Fibroblast of skin of abdomen (primary cell): Measurements from ENCODE around the gene MYO16.
A peak's percentile ranks its signal among the peaks of the same experiment; 100 is the strongest.

ENCODE experiments used
- DNase-seq: peaks from one replicate; pipeline ENCODE4 v3.0.0-alpha.2; 2013

The MYO16 gene

DNA sequence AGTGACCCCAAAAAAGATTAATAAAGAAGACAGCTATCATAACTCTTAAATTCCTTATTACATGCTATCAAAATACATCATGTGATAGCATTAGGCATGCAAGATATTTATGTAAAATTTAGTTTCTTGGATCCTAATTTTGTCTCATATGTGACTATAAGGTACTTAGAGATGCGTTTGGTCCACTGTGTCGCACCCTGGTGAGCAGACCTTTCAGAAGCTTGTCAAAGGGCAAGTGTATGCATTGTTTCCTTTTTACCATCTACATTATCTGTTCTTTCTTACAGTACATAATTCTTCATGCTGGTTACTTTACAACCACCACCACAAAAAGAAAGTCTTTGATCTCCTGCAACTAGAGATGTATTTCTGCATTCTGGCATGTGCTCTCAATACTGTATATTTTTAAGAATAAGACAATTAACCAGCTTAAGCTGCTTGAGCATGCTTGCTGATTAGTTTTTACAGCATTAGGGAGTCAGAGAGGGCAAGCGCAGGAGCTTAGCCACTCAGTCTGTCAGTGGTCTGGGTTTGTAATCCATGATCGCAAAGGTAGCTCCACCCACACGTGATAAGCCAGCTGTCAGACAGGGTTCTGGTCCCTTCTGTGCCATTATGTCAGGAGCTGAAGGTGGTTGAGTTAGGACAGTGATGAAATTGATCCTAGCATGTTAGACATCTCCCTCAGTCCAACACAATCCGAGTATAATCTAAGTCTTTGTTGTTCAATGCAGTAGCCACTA is 500.9 kb downstream of the MYO16 start:
- no peak for DNase-seq

GRCh38 chr13:109131698-109132257 is 502.4 kb downstream of the MYO16 start:
- DNase-seq: peak; percentile 41

- no peak for DNase-seq
Measured at GRCh38 chr13:109135018-109135417, 505.6 kb downstream of the MYO16 start.

- no peak for DNase-seq
Measured at GRCh38 chr13:109136873-109137272, 507.5 kb downstream of the MYO16 start.

DNA sequence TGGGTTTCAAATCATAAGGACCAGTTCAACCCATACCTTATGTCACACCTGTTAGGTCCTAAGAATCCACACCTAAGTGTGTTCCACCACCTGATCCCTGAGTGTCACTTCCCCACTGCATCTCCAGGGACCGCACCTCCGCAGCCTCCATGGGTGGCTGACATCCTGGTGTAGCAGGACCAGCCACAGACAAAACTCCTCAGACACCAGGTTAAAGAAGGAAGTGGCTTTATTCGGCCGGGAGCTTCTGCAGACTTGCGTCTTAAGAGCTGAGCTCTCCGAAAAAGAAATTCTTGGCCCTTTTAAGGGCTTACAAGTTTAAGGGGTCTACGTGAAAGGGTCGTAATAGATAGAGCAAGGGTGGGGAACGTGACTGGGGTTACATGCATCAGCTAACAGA is 509.9 kb downstream of the MYO16 start:
- no peak for DNase-seq

DNA sequence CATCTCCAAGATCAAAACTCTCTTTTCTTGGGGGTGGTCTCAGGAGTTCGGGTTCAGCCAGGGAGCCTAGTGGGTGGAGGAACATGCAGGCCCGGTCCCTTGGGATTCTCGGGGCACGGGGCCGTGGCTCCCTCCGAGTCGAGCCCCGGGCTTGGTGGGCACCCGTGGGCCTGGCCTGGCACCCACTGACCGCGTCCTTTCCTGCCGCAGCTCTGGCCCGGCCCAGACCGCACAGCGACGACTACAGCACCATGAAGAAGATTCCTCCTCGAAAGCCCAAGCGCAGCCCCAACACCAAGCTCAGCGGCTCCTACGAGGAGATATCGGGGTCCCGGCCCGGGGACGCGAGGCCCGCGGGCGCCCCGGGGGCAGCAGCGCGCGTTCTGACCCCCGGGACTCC is 510.6 kb downstream of the MYO16 start:
- DNase-seq: no peak

DNA sequence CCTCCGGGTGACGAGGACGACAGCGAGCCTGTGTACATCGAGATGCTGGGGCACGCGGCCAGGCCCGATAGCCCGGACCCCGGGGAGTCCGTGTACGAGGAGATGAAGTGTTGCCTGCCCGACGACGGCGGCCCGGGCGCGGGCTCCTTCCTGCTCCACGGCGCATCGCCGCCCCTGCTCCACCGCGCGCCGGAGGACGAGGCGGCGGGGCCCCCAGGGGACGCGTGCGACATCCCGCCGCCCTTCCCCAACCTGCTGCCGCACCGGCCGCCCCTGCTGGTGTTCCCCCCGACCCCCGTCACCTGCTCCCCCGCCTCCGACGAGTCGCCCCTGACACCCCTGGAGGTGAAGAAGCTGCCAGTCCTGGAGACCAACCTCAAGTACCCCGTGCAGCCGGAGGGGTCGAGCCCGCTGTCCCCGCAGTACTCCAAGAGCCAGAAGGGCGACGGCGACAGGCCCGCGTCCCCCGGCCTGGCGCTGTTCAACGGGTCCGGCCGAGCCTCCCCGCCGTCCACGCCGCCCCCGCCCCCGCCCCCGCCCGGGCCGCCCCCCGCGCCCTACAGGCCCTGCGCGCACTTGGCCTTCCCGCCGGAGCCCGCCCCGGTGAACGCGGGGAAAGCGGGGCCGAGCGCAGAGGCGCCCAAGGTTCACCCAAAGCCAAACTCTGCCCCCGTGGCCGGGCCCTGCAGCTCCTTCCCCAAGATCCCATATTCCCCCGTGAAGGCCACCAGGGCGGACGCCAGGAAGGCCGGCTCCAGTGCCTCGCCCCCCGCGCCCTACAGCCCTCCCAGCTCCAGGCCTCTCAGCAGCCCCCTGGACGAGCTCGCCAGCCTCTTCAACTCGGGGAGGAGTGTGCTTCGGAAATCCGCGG is 511.3 kb downstream of the MYO16 start:
- no peak for DNase-seq

- DNase-seq: no peak
Measured at GRCh38 chr13:109141706-109142105, 512.3 kb downstream of the MYO16 start.

GRCh38 chr13:109144693-109145437 is 515.5 kb downstream of the MYO16 start:
- no peak for DNase-seq

DNA sequence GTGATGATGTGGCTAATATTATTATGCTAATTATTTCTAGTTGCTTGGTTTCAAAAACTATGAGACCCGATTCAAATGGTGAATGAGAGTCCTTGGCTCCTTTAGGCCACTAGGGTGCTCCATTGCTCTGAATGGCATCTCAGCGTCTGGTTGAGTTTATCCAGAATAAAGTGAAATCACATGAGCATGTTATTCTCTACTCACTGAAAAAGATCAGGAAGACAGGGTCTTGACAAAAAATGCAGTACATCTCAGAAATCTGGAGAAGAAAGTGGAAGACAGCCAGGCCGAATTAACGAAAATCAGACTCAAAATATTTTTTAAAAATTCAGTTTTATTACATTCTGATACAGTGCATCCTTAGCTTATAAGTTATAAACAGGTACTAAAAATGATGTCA is 516.2 kb downstream of the MYO16 start:
- peak; percentile 78 for DNase-seq

DNA sequence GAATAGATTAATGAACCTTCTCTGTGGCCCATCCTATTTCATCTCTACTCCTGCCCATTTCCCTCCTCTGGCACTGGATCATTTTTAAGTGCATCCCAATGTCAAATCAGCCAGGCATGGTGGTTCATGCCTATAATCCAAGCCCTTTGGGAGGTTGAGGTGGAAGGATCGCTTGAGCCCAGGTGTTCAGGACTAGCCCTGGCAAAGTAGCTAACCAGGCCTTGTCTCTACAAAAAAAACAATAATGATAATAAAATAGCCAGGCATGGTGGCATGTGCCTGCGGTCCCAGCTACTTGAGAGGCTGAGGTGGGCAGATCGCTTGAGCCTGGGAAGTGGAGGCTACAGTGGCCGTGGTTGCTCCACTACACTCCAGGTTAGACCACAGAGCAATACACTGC is 517.0 kb downstream of the MYO16 start:
- no peak for DNase-seq

- DNase-seq: peak; percentile 96
Measured at GRCh38 chr13:109146912-109147647, 517.7 kb downstream of the MYO16 start.

- DNase-seq: peak; percentile 74
Measured at GRCh38 chr13:109148243-109148642, 518.8 kb downstream of the MYO16 start.

- DNase-seq: no peak
Measured at GRCh38 chr13:109150696-109151095, 521.3 kb downstream of the MYO16 start.

- no peak for DNase-seq
Measured at GRCh38 chr13:109151255-109151654, 521.8 kb downstream of the MYO16 start.

GRCh38 chr13:109151696-109152095 is 522.3 kb downstream of the MYO16 start:
- no peak for DNase-seq

GRCh38 chr13:109152311-109152820 is 523.0 kb downstream of the MYO16 start:
- no peak for DNase-seq

DNA sequence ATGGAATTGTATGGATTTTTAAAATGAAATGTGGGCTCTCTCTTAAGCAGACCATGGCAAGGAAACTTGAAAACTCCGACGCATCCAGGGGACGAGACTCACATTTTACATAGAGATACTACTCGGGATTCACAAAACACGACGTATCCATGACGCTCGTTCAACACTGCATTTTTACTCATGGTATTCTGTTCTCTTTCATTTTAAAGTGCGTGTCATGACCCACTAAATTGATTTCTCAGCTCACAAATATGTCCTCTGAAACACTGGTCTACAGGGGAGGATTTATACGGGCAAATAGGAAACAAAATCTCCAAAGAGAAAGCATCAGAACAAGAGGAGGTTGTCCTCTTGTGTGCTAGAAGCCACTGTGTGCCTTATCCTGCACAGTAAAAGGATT is 523.5 kb downstream of the MYO16 start:
- DNase-seq: peak; percentile 20

DNA sequence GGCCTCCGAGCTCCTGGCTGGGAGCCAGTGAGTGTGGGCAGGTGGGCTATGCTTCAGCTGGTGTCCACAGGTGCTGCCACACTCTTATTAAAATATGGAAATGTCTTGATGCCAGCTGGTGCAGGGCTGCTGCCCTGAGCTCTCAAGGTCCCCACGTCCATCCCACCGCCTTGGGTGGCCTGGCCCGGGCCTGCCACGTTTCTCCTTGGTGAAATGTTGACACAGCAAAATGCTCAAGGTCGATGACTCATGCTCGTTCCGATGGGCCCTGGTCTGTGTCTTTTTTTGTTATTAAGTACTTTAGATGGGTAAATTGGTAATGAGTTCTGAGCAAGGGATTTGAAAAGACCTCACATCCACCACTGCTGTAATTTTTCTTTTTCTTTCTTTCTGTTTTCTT is 524.7 kb downstream of the MYO16 start:
- DNase-seq: no peak

DNA sequence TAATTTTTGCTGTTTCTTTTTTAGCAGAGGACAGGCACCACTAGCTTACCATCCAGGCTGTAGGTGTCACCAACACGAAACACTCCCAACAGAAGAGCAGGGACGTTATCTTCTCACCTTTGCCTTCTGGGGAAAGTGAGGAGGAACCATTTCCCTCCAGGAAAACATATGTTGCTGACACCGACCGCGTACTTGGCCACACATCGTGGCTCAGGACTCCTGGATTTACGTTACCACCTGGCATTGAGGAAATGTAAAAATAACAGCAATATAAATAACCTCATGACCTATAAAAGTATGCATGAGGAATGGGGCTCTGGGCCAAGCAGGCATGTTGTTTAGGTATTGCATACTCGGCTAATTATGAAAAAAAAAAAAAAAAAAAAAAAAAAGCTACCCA is 525.1 kb downstream of the MYO16 start:
- peak; percentile 54 for DNase-seq

DNA sequence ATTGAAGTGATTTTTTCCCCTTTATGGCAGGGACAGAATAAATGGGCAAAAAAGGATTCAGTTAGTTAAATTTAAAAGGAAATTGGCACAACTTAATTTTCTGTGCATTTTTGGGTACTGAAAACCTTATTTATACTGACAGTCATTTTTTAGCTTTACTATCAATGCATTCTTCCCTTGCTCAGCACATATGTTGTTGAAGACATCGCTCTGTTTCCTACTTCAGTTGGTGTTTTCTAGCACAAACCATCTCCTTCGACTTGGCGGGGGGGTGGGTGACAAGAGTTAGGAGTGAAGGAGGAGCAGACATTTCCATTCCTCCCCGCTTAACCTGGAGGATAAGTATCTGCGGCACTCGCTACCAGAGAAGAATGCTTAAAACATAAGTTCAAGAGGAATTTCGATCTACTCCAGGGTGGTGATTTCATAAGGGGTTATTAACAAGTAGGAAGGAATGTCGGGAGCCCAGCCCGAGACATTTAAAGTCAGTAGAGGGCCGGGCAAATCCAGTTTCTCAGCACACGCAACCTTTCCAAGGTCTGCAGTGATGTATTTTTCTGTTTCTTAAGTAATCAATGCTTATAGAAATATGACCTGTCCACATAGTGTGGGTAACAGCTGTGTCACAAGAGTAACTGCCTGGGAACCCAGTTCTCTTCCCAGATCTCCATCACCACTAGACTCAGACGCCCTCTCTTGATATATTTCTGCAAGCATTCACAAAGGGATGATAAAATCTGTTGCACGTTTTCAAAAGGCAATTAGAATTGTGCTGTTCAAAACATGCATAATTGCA is 525.8 kb downstream of the MYO16 start:
- DNase-seq: peak; percentile 86
